ENCODE measurements around the gene TPR. TPM values are rescaled to one million over a fixed set of nuclear protein-coding genes. Genes with fewer than 3 reads are reported as not detected.
A peak's percentile ranks its signal among the peaks of the same experiment; 100 is the strongest.

Gene TPR
- total RNA-seq, 1 donor from 2014 or later: 83.8 TPM

DNA sequence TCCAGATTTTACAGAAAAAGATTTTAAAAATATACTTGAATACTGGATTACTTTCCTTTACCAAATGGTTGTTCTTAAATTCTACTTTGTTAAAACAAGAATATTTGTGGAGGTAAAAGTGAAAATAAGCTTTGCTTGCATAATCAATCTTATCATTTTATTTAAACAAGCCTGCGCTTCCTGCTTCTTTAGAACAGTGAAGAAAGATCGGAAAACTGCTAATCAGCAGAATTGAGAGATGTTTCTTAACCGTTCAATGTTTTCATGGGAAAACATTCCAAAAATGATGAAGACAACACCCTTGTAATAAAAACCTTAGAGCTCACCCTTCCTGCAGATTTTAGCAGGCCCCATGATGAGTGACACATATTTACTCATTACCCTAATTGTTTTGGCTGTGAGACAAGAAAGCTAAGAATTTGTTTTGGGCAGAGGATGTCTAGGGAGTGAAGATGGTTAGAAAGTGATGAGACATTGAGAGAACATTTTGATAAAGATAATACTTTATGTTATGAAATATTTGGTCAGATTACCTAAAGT, 72.6 kb downstream of the TPR start:
- H3K27ac ChIP-seq (ENCODE audit: low read depth, low read length): no peak overlapping the region
- no peaks in the 10 kb centered on the region for H3K4me1 Mint-ChIP-seq (ENCODE audit: low read depth, unreplicated experiment)
- H3K36me3 ChIP-seq (ENCODE audit: insufficient read depth, low read length): no peaks in the 10 kb centered on the region
- TF ChIP-seq EZH2 (IDR thresholded peaks at IDR 0.05; ENCODE audit: insufficient read depth, low read length): no peak
- TF ChIP-seq, protein P1, sequence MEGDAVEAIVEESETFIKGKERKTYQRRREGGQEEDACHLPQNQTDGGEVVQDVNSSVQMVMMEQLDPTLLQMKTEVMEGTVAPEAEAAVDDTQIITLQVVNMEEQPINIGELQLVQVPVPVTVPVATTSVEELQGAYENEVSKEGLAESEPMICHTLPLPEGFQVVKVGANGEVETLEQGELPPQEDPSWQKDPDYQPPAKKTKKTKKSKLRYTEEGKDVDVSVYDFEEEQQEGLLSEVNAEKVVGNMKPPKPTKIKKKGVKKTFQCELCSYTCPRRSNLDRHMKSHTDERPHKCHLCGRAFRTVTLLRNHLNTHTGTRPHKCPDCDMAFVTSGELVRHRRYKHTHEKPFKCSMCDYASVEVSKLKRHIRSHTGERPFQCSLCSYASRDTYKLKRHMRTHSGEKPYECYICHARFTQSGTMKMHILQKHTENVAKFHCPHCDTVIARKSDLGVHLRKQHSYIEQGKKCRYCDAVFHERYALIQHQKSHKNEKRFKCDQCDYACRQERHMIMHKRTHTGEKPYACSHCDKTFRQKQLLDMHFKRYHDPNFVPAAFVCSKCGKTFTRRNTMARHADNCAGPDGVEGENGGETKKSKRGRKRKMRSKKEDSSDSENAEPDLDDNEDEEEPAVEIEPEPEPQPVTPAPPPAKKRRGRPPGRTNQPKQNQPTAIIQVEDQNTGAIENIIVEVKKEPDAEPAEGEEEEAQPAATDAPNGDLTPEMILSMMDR (IDR thresholded peaks at IDR 0.05; ENCODE audit: insufficient read depth, low read depth, low read length): no peak
- no peaks in the 10 kb centered on the region for H3K27me3 ChIP-seq (ENCODE audit: insufficient read depth, low read length)
- DNase-seq (ENCODE audit: low read depth) (no peak), FAIRE-seq (peak; percentile 62)
- no peaks in the 10 kb centered on the region for H3K79me2 ChIP-seq (ENCODE audit: insufficient read depth, low read length)
- no peak overlapping the region for H3K4me2 ChIP-seq (ENCODE audit: low read length)
- no peak overlapping the region for H3K27ac Mint-ChIP-seq (ENCODE audit: unreplicated experiment)
- H3K4me1 ChIP-seq (ENCODE audit: insufficient read depth, low read length): no peaks in the 10 kb centered on the region
- no peak overlapping the region for H2AFZ ChIP-seq (ENCODE audit: low read depth, low read length)
- no peaks in the 10 kb centered on the region for H3K36me3 Mint-ChIP-seq (ENCODE audit: low read depth, unreplicated experiment)
- no peak overlapping the region for H3K9ac ChIP-seq (ENCODE audit: low read length)
- no peak overlapping the region for H3K4me3 ChIP-seq (ENCODE audit: insufficient read depth, low read depth, low read length)
- H3K9me3 ChIP-seq (ENCODE audit: insufficient read depth, low read depth, low read length): no peaks in the 10 kb centered on the region
- no peaks in the 10 kb centered on the region for H4K20me1 ChIP-seq (ENCODE audit: insufficient read depth, low read length)
- H3K9me3 Mint-ChIP-seq (ENCODE audit: unreplicated experiment): no peaks in the 10 kb centered on the region
- no peak overlapping the region for H3K4me3 Mint-ChIP-seq (ENCODE audit: unreplicated experiment)
- no peaks in the 10 kb centered on the region for H3K27me3 Mint-ChIP-seq (ENCODE audit: low read depth, unreplicated experiment)

DNA sequence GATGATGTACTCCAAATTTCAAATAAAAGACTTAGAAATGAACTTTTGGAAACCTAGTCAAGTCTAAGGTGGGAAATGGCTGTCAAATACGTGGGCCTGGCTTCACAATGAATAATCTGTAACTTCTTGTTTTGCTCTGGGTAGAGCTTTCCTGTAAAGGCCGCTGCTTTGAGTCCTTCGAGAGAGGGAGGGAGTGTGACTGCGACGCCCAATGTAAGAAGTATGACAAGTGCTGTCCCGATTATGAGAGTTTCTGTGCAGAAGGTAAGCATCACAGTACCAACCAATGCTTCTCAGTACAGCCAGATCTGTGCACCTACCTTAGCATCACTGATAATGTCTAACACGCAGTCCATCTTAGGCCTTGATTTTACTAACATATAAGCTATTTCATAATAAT, 73.6 kb downstream of the TPR start:
- Histone ChIP-seq H3K36me3 (ENCODE audit: insufficient read depth, low read length) (no peaks in the 10 kb centered on the region), H2AFZ (ENCODE audit: low read depth, low read length) (no peak overlapping the region), H3K4me1 (ENCODE audit: insufficient read depth, low read length) (no peaks in the 10 kb centered on the region), H3K9ac (ENCODE audit: low read length) (no peak overlapping the region), H3K4me2 (ENCODE audit: low read length) (no peak overlapping the region), H3K79me2 (ENCODE audit: insufficient read depth, low read length) (no peaks in the 10 kb centered on the region), H3K9me3 (ENCODE audit: insufficient read depth, low read depth, low read length) (no peaks in the 10 kb centered on the region), H4K20me1 (ENCODE audit: insufficient read depth, low read length) (no peaks in the 10 kb centered on the region), H3K27ac (ENCODE audit: low read depth, low read length) (no peak overlapping the region), H3K27me3 (ENCODE audit: insufficient read depth, low read length) (no peaks in the 10 kb centered on the region), H3K4me3 (ENCODE audit: insufficient read depth, low read depth, low read length) (no peak overlapping the region)
- H3K36me3 Mint-ChIP-seq (ENCODE audit: low read depth, unreplicated experiment): no peaks in the 10 kb centered on the region
- FAIRE-seq (no peak), DNase-seq (ENCODE audit: low read depth) (no peak)
- no peak overlapping the region for H3K27ac Mint-ChIP-seq (ENCODE audit: unreplicated experiment)
- no peak overlapping the region for H3K4me3 Mint-ChIP-seq (ENCODE audit: unreplicated experiment)
- no peaks in the 10 kb centered on the region for H3K27me3 Mint-ChIP-seq (ENCODE audit: low read depth, unreplicated experiment)
- H3K4me1 Mint-ChIP-seq (ENCODE audit: low read depth, unreplicated experiment): no peaks in the 10 kb centered on the region
- TF ChIP-seq, protein P1 (IDR thresholded peaks at IDR 0.05; ENCODE audit: insufficient read depth, low read depth, low read length): no peak
- TF ChIP-seq EZH2 (IDR thresholded peaks at IDR 0.05; ENCODE audit: insufficient read depth, low read length): no peak
- H3K9me3 Mint-ChIP-seq (ENCODE audit: unreplicated experiment): no peaks in the 10 kb centered on the region

- Mint-ChIP-seq H3K36me3 (ENCODE audit: low read depth, unreplicated experiment) (no peaks in the 10 kb centered on the region), H3K4me3 (ENCODE audit: unreplicated experiment) (no peak overlapping the region), H3K4me1 (ENCODE audit: low read depth, unreplicated experiment) (no peaks in the 10 kb centered on the region), H3K27ac (ENCODE audit: unreplicated experiment) (no peak overlapping the region), H3K27me3 (ENCODE audit: low read depth, unreplicated experiment) (no peaks in the 10 kb centered on the region), H3K9me3 (ENCODE audit: unreplicated experiment) (no peaks in the 10 kb centered on the region)
- Histone ChIP-seq H4K20me1 (ENCODE audit: insufficient read depth, low read length) (no peaks in the 10 kb centered on the region), H3K27me3 (ENCODE audit: insufficient read depth, low read length) (no peaks in the 10 kb centered on the region), H3K4me2 (ENCODE audit: low read length) (no peak overlapping the region), H3K9me3 (ENCODE audit: insufficient read depth, low read depth, low read length) (no peaks in the 10 kb centered on the region), H3K36me3 (ENCODE audit: insufficient read depth, low read length) (no peaks in the 10 kb centered on the region), H3K27ac (ENCODE audit: low read depth, low read length) (no peak overlapping the region), H3K4me1 (ENCODE audit: insufficient read depth, low read length) (no peaks in the 10 kb centered on the region), H2AFZ (ENCODE audit: low read depth, low read length) (no peak overlapping the region), H3K4me3 (ENCODE audit: insufficient read depth, low read depth, low read length) (no peak overlapping the region), H3K9ac (ENCODE audit: low read length) (no peak overlapping the region), H3K79me2 (ENCODE audit: insufficient read depth, low read length) (no peaks in the 10 kb centered on the region)
- TF ChIP-seq, protein P1 (IDR thresholded peaks at IDR 0.05; ENCODE audit: insufficient read depth, low read depth, low read length): no peak
- TF ChIP-seq EZH2 (IDR thresholded peaks at IDR 0.05; ENCODE audit: insufficient read depth, low read length): no peak
- FAIRE-seq: no peak
- DNase-seq (ENCODE audit: low read depth): no peak
Measured at GRCh38 chr1:186300056-186300455, 75.0 kb downstream of the TPR start.

Measured in astrocyte (in vitro differentiated cells and primary cell).